GM19324 (cell line): Measurements from ENCODE around the gene UNC80.

Experiments used
- ATAC-seq: cut with Tn5 transposase; IDR thresholded peaks from one replicate; pipeline ENCODE4 v1.9.1; 2021; ENCODE audit warnings: mild to moderate bottlenecking, moderate library complexity; ENCODE audit not compliant: unreplicated experiment, low FRiP score

The UNC80 gene

GRCh38 chr2:209908511-209908910 lies 136.9 kb downstream of the UNC80 start:
- ATAC-seq: no peak

GRCh38 chr2:209911486-209911885 lies 139.9 kb downstream of the UNC80 start:
- no peak for ATAC-seq

- no peak for ATAC-seq
Observed at GRCh38 chr2:209913786-209914345, 142.2 kb downstream of the UNC80 start.

GRCh38 chr2:209917154-209917771 lies 145.6 kb downstream of the UNC80 start:
- ATAC-seq: no peak

GRCh38 chr2:209918251-209918650 lies 146.6 kb downstream of the UNC80 start:
- no peak for ATAC-seq

- no peak for ATAC-seq
Observed at GRCh38 chr2:209922116-209922515, 150.5 kb downstream of the UNC80 start.

GRCh38 chr2:209929369-209929768 lies 157.7 kb downstream of the UNC80 start:
- no peak for ATAC-seq

GRCh38 chr2:209933499-209934483 lies 162.2 kb downstream of the UNC80 start:
- ATAC-seq: no peak

GRCh38 chr2:209936106-209936666 lies 164.6 kb downstream of the UNC80 start:
- no peak for ATAC-seq

- ATAC-seq: no peak
Observed at GRCh38 chr2:209937893-209938292, 166.3 kb downstream of the UNC80 start.

GRCh38 chr2:209938906-209939305 lies 167.3 kb downstream of the UNC80 start:
- no peak for ATAC-seq

- ATAC-seq: no peak
Observed at GRCh38 chr2:209940936-209941335, 169.3 kb downstream of the UNC80 start.

- no peak for ATAC-seq
Observed at GRCh38 chr2:209942426-209942825, 170.8 kb downstream of the UNC80 start.

GRCh38 chr2:209942936-209943605 lies 171.4 kb downstream of the UNC80 start:
- ATAC-seq: no peak

- ATAC-seq: no peak
Observed at GRCh38 chr2:209943776-209944175, 172.1 kb downstream of the UNC80 start.

- ATAC-seq: no peak
Observed at GRCh38 chr2:209946539-209946938, 174.9 kb downstream of the UNC80 start.

- ATAC-seq: no peak
Observed at GRCh38 chr2:209956271-209956670, 184.6 kb downstream of the UNC80 start.

GRCh38 chr2:209958016-209958415 lies 186.4 kb downstream of the UNC80 start:
- no peak for ATAC-seq

GRCh38 chr2:209960045-209960444 lies 188.4 kb downstream of the UNC80 start:
- no peak for ATAC-seq
